GM08714 (cell line): Measurements from ENCODE around the gene GNA12.
"Not testable (repeated sequence)": the region's sequence is repeated elsewhere in the genome, so short reads cannot be mapped to it uniquely, and the experiment has no call there.

Experiments used
- H3K4me3 ChIP-seq: fragments of 200-500 bp; sonication (Bioruptor generic); 2 replicates; pipeline ENCODE4 v1.5.1; 2014; ENCODE audit warnings: mild to moderate bottlenecking, low read length, inconsistent platforms
- ZNF274 ChIP-seq: IDR thresholded peaks from 2 replicates; pipeline ENCODE4 v1.6.1; 2012; ENCODE audit warnings: mild to moderate bottlenecking, low read depth, low read length

The GNA12 gene

DNA sequence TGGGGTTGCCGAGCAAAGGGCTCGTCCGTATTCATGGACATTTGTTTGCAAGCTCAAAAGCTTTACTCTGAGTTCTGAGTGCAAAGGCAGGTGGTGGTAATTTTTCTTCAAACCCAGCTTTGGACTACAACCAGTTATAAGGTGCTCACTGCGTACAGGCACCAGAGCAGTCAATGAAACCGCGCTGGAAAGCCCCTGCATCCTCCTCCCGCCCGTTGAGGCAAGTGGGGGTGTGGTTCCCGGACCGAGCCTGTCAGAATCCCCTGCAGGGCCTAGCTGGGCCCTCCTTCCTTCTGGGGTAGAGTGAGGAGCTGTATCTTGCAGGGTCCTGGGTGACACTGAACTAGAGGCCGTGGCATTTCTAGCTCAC is 133.8 kb downstream of the GNA12 start:
- peak overlapping the region; percentile 49; the same call in 1 of the 2 replicates for H3K4me3 ChIP-seq
- TF ChIP-seq ZNF274, result no peak

DNA sequence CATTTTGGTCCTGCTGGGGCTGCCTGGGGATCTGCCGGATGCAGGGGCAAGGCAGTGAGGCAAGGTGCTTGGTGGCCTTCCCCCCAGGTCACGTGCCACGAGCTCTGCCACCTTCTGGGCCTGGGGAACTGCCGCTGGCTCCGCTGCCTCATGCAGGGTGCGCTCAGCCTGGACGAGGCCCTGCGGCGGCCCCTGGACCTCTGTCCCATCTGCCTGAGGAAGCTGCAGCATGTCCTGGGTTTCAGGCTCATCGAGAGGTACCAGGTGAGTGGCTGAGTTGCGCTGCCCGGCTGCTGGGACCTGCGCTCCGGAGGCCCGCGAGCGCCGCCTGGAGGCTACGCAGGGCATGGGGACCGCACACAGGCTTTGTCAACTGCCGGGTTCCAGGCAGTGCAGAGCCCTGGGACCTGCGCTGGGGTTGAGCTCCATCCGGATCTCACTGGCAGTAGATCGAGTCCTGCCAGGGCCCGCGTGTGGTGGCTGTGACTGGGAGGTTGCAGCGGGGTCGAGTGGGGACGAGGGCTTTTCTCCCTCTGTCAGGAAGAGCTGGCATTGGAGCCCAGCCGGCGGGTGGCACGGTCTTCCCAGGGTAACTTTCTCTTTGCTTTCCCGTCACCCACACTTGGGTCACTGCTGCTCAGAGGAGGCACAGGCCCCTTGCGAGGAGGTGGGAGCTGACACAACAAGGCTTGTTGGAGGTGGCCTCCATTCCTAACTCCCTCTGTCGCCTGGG is 134.4 kb downstream of the GNA12 start:
- TF ChIP-seq ZNF274, result no peak
- H3K4me3 ChIP-seq, result peak overlapping the region; percentile 49; the same call in 1 of the 2 replicates

DNA sequence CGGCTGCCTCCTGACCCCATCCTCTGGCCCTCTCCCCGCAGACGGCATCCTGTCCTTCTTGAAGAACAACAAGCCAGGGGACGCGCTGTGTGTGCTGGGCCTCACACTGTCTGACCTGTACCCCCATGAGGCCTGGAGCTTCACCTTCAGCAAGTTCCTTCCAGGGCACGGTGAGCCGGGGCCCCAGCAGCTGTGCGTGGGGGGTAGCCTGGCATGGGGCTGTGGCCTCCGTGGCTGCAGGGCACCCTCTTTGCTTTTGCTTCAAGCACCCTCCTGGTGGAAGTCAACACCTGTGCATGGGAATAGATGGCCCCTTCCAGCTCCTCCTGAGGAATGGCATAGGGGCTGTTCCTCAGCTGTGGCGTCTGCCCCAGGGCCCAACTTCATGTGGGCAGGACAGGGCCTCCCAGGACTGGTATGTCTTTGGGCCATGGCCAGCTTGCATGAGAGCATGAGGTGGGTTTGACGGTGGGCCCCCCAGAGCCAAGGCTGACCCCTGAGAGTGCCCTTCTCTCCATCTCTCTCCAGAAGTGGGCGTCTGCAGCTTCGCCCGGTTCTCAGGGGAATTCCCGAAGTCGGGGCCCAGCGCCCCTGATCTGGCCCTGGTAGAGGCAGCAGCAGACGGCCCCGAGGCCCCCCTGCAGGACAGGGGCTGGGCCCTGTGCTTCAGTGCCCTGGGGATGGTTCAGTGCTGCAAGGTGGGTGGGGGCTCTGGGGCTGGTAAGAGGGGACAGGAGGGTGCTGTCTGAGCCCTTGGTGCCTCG is 135.4 kb downstream of the GNA12 start:
- TF ChIP-seq ZNF274, result no peak
- H3K4me3 ChIP-seq, result peak overlapping the region; percentile 5; the same call in 1 of the 2 replicates

DNA sequence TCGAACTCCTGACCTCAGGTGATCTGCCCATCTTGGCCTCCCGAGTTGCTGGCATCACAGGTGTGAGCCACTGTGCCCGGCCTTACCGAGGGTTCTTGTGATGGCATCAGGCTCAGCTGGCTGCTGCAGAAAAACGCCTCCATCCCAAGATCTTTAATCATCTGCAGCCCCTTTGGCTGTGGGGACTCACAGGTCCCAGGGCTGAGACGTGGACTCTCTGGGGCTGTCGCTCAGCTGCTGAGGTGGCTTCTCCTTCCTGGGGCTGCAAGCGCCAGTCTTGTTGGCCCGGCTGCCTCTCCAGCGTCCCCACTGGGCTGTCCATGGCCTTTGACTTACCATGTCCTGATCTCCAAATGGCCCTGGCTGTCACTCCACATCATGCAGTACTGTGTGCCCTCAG is 136.1 kb downstream of the GNA12 start:
- H3K4me3 ChIP-seq, result no peak overlapping the region
- no peak for TF ChIP-seq ZNF274

DNA sequence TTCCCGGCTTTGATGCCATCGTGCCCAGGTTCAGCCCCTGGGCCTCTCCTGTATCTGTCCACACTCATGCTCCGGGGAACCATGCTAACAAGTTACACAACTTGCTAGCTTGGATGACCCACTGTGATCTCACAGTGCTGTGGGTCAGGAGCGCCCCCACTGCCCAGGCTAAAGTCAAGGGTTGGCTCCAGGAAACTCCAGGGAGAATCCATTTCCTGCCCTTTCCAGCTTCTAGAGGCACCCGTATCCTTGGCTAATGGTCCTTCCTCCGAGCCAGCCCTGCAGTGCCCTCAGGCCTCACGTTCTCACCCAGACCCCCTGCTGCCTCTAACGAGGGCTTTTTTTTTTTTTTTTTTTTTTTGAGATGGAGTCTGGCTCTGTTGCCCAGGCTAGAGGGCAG is 136.6 kb downstream of the GNA12 start:
- TF ChIP-seq ZNF274, result no peak
- no peak overlapping the region for H3K4me3 ChIP-seq

DNA sequence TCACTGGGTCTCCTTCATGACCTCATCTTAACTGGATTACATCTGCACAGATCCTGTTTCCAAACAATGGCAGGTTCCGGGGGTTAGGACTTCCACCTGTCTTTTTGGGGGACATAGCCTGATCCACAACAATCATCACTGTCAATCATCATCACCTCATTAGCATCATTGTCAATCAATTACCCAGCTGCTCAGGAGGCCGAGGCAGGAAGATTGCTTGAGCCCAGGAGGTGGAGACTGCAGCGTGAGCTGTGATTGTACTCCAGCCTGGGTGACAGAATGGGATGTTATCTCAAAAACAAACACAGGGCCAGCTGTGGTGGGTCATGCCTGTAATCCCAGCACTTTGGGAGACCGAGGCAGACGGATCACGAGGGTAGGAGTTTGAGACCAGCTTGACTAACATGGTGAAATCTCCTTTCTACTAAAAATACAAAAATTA is 137.4 kb downstream of the GNA12 start:
- no peak overlapping the region for H3K4me3 ChIP-seq

DNA sequence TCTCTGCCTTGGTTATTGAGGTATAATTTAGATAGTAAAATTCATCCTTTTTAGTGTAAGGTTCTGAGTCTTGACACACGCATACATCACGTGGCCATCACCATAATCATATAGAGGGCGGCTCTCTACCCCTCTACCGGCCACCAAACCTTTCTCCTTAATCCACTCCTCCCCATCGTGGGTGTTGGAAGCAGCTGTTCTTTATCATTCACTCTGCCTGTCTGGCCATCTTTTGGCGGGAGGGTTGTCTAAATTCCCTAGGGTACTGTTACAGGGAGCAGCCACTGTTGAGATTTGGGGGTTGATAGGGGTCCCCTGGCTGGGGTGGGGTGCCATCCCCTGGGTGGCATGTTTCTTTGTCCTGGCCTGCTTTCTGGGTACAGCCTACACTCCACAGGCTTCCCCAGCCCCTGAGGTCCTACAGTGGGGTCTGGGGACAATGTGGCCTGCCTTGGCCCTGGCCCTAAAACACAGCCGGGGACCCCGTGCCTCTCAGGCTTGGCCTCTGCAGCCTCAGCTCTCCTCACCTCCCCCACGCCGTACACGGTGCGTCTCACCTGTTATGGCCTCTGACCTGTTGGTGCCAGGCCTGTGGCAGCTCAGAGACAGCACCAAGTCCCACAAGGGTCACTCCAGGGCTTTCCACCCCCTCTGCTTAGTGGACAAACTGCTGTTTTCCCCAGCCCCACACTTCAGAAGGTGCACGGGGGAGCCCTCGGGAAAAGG is 138.6 kb downstream of the GNA12 start:
- TF ChIP-seq ZNF274, result no peak
- no peak overlapping the region for H3K4me3 ChIP-seq

More for the DNA sequence above, 137.4 kb downstream of the GNA12 start:
- no peak for TF ChIP-seq ZNF274

DNA sequence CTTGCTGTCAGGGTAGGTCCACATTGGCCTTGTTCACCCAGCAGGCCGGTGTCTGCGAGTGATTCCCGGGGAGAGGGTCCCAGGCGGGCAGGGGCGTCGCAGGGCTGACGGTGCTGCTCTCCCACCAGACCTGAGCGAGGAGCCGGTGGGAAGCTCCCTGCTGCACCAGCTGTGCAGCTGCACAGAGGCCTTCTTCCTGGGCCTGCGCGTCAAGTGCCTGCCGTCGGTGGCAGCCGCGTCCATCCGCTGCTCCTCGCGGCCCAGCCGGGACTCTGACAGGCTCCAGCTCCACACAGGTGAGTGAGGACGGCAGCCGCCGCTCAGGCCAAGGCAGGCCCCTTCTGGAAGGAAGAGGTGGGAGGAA is 141.5 kb downstream of the GNA12 start:
- H3K4me3 ChIP-seq, result no peak overlapping the region
- no peak for TF ChIP-seq ZNF274

DNA sequence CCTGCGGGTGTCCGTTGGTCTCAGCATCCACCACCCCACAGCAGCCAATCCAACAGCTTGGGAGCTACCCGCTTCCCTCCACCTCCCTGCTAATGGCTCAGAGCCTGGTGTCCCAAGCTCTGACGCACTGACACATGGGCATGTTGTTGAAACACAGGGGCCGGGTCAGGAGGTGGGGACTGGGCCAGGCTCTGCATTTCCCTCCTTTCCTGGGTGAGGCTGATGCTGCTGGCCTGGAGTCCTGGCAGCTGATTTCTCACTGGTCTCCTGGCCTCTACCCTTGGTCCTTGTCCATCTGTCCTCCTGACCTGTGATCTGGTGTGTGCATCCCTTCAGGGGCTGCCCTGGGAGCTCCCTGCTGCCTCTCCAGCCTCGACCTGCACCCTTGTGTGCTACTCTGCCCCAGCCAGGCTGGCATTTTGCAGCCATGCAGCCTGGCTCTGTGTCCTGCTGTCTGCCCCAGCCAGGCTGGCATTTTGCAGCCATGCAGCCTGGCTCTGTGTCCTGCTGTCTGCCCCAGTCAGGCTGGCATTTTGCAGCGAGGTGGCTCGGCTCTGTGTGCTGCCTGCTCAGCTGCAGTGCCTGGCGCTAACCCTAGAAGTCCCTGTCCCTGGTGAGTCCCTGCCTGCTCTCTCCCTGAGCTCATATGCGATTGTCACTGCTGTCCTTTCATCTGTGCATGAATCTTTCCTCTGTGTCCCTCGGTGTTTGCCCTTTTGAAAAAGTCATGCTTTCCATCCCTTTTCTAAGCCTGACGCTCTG is 142.1 kb downstream of the GNA12 start:
- no peak overlapping the region for H3K4me3 ChIP-seq
- TF ChIP-seq ZNF274, result no peak

DNA sequence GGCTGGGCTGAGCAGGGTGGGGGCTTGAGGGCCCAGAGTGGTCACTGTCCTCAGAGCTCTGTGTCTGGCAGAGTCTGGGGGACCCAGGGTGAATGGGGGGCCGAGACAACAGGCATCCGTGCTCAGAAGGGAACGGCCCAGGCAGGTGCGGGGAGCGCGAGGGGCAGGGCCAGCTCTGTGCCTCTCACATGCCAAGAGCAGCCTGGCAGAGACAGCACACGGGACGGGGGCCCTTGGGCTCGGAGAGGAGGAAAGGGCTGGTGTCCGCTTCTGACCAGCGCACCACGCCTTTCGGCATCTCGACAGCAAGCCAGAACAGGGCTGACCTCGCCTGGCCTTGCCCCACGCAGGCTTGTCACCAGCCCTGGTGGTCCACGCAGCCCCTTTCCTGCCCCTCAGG is 142.7 kb downstream of the GNA12 start:
- H3K4me3 ChIP-seq, result no peak overlapping the region
- TF ChIP-seq ZNF274, result no peak

DNA sequence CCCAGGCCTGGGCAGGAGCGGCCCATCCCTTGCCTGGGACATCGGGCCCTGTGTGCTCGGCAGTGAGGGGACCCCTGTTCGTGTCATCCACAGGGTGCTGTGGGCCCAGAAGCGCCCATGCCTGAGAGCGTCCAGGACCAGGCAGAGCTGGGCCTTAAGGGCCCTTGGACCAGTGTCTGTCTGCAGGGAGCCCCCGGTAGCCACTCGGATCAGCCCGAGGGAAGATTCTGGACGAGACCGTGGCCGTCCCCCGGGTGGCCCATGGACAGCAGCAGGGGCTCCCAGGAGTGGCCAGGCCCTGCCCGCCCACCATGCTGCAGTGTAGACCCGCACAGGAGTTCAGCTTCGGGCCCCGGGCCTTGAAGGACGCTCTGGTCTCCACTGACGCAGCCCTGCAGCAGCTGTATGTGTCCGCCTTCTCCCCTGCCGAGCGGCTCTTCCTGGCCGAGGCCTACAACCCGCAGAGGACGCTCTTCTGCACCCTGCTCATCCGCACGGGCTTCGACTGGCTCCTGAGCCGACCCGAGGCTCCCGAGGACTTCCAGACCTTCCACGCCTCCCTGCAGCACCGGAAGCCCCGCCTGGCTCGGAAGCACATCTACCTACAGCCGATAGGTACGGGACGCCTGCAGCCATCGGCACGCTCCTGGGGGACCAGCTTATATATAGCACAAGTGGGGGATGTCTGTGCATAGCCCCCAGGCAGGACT is 143.8 kb downstream of the GNA12 start:
- H3K4me3 ChIP-seq, result no peak overlapping the region
- no peak for TF ChIP-seq ZNF274

DNA sequence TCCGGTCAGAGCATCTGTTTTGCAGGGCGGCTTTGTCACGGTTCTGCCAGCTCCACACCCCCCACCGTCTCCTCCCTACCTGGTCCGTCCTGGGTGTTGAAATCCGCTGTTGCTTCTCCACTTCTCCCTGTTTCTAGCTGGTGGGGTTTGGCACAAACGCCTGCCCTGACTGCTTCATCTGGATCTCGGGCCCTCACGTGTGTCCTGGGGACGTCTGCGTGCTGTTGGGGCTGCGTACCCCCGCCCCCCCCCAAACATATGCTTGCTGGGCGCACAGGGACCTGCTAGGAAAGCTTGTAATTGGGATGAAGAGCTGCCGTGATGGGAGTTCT is 144.9 kb downstream of the GNA12 start:
- no peak for TF ChIP-seq ZNF274
- peak overlapping the region; percentile 15; the same call in 1 of the 2 replicates for H3K4me3 ChIP-seq

DNA sequence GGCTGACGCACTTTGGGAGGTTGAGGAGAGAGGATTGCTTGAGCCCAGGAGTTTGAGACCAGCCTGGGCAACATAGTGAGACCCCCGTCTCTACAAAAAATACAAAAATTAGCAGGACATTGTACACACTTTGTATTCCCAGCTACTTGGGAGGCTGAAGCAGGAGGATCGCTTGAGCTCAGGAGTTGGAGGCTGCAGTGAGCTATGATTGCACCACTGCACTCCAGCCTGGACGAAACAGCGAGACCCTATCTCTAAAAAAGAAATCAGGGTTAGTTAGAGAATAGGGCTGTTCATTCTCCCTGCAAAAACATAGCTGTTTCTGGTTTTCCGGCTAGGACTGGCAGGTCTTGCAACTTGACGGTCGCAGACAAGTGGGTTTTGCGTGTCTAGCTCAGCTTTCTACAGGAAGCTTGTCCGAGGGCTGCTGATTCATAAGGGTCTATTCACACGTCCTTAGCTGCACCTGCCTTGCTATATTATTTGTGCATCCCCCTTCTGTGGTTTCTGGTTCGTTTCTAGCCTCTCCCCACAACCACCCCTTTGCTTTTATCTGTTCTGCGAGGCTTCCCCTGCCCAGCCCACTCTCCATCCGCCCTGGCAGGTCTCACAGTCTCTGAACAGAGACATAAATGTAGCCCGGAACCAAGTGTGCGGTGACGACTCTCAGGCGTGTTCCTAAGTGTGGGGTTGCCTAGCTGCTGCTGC is 145.4 kb downstream of the GNA12 start:
- no peak for TF ChIP-seq ZNF274
- H3K4me3 ChIP-seq, result no peak overlapping the region; the same call in 1 of the 2 replicates

DNA sequence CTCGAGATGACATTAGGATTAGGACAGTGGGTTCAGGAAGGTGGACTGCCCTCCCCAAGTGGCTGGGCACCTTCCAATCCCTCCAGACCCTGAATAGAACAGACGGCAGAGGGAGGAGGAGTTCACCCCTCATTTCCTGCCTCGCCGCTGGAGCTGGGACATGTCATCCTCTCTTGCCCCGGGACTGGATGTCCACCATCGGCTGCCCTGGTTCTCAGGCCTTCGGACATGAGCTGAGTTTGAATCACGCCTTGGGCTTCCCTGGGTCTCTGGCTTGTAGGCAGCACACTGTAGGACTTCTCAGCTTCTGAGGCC is 150.0 kb downstream of the GNA12 start:
- H3K4me3 ChIP-seq, result not testable (repeated sequence)

DNA sequence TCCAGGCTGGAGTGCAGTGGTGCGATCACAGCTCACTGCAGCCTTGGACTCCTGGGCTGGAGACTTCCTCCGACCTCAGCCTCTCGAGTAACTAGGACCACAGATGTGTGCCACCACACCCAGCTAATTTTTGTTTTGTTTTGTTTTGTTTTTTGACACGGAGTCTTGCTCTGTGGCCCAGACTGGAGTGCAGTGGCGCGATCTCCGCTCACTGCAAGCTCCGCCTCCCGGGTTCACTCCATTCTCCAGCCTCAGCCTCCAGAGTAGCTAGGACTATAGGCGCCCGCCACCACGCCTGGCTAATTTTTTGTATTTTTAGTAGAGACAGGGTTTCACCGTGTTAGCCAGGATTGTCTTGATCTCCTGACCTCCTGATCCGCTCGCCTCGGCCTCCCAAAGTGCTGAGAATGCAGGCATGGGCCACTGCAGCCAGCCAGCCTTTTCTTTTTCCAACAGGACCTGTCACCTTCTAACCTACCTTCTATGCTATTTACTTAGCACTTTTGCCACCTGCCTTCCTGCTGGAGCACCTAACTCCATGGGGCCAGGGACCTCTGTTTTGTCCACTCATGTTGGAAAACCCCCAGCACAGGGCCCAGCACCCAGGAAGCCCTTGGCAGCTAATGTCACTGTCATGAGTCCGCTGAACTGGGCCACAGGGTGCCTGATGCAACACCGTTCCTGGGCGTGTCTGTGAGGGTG is 150.5 kb downstream of the GNA12 start:
- H3K4me3 ChIP-seq, result not testable (repeated sequence)
